GM18505 (cell line): ENCODE data around the gene YAP1.

Experiments
- ATAC-seq: cut with Tn5 transposase; IDR thresholded peaks from one replicate; pipeline ENCODE4 v1.9.1; 2021; ENCODE audit not compliant: unreplicated experiment
- POLR2A ChIP-seq: IDR thresholded peaks from 4 replicates; pipeline ENCODE4 v1.6.1; 2011; ENCODE audit warnings: borderline replicate concordance; ENCODE audit not compliant: insufficient read depth, insufficient read length; ENCODE audit errors: extremely low read depth

The YAP1 gene

GRCh38 chr11:102230186-102230585 is 119.9 kb downstream of the YAP1 start:
- no peak for ATAC-seq
- no peak for TF ChIP-seq POLR2A

- no peak for TF ChIP-seq POLR2A
- no peak for ATAC-seq
Observed at GRCh38 chr11:102230911-102231310, 120.7 kb downstream of the YAP1 start.

- no peak for ATAC-seq
- TF ChIP-seq POLR2A: no peak
Observed at GRCh38 chr11:102234779-102235439, 124.7 kb downstream of the YAP1 start.

- no peak for ATAC-seq
Observed at GRCh38 chr11:102237096-102237735, 127.0 kb downstream of the YAP1 start.

GRCh38 chr11:102238391-102238821 is 128.2 kb downstream of the YAP1 start:
- no peak for ATAC-seq
- no peak for TF ChIP-seq POLR2A

More at GRCh38 chr11:102237096-102237735, 127.0 kb downstream of the YAP1 start:
- TF ChIP-seq POLR2A: no peak

- TF ChIP-seq POLR2A: no peak
- no peak for ATAC-seq
Observed at GRCh38 chr11:102239448-102239847, 129.2 kb downstream of the YAP1 start.

GRCh38 chr11:102239911-102240310 is 129.7 kb downstream of the YAP1 start:
- no peak for ATAC-seq
- TF ChIP-seq POLR2A: no peak

GRCh38 chr11:102240502-102240901 is 130.3 kb downstream of the YAP1 start:
- no peak for ATAC-seq
- no peak for TF ChIP-seq POLR2A

- no peak for TF ChIP-seq POLR2A
- no peak for ATAC-seq
Observed at GRCh38 chr11:102241026-102241425, 130.8 kb downstream of the YAP1 start.

GRCh38 chr11:102243399-102243884 is 133.2 kb downstream of the YAP1 start:
- no peak for TF ChIP-seq POLR2A
- ATAC-seq: no peak

GRCh38 chr11:102244681-102245409 is 134.6 kb downstream of the YAP1 start:
- ATAC-seq: no peak
- no peak for TF ChIP-seq POLR2A

GRCh38 chr11:102251423-102251822 is 141.2 kb downstream of the YAP1 start:
- TF ChIP-seq POLR2A: no peak
- ATAC-seq: no peak

GRCh38 chr11:102252339-102252891 is 142.2 kb downstream of the YAP1 start:
- TF ChIP-seq POLR2A: no peak
- ATAC-seq: no peak
